Fibroblast of lung (primary cell): ENCODE measurements around the gene HAO1. TPM values are rescaled to one million over a fixed set of nuclear protein-coding genes. Genes with fewer than 3 reads are reported as not detected.

Source experiments
- DNase-seq, 2 donors: peaks; one replicate each; pipeline versions ENCODE4 v3.0.0 to v3.0.0-alpha.2; 2010; ENCODE audit warnings: low read depth in 2 of 2
- H2AFZ ChIP-seq: 2 replicates; pipeline ENCODE4 v1.5.1; 2012; ENCODE audit warnings: low read length, control low read depth, inconsistent platforms
- H3K27ac ChIP-seq: 2 replicates; pipeline ENCODE4 v1.5.1; 2011; ENCODE audit warnings: low read length, control low read depth; ENCODE audit not compliant: insufficient read depth
- H3K27me3 ChIP-seq: 2 replicates; pipeline ENCODE4 v1.5.1; 2011; ENCODE audit warnings: mild to moderate bottlenecking, low read length; ENCODE audit not compliant: control insufficient read depth, insufficient read depth
- H3K36me3 ChIP-seq: 2 replicates; pipeline ENCODE4 v1.5.1; 2011; ENCODE audit warnings: low read length; ENCODE audit not compliant: control insufficient read depth, insufficient read depth
- H3K4me1 ChIP-seq: 2 replicates; pipeline ENCODE4 v1.5.1; 2011; ENCODE audit warnings: low read length; ENCODE audit not compliant: control insufficient read depth, insufficient read depth; ENCODE audit errors: extremely low read depth
- H3K4me2 ChIP-seq: 2 replicates; pipeline ENCODE4 v1.5.1; 2011; ENCODE audit warnings: low read length, control low read depth; ENCODE audit not compliant: insufficient read depth; ENCODE audit errors: extremely low read depth
- H3K4me3 ChIP-seq, 4 experiments: fragments of 200-600 bp in 1 of 4; sonication (generic) in 1 of 4; replicated peaks in 1 of 4; 2 replicates each; pipeline ENCODE4 v1.5.1; 2011 to 2016; ENCODE audit warnings: low read length in 4 of 4, low read depth in 3 of 4, mild to moderate bottlenecking in 3 of 4, control low read depth in 2 of 4, inconsistent platforms in 1 of 4, mixed read lengths in 1 of 4; ENCODE audit not compliant: insufficient read depth in 1 of 4; ENCODE audit errors: control extremely low read depth in 1 of 4
- H3K79me2 ChIP-seq: 2 replicates; pipeline ENCODE4 v1.5.1; 2012; ENCODE audit warnings: mild to moderate bottlenecking, low read length, inconsistent platforms; ENCODE audit not compliant: control insufficient read depth, insufficient read depth
- H3K9ac ChIP-seq: 2 replicates; pipeline ENCODE4 v1.5.1; 2011; ENCODE audit warnings: mild to moderate bottlenecking, low read length, control low read depth; ENCODE audit not compliant: insufficient read depth
- H3K9me3 ChIP-seq: 2 replicates; pipeline ENCODE4 v1.5.1; 2012; ENCODE audit warnings: low read depth, low read length; ENCODE audit not compliant: control insufficient read depth, insufficient read depth
- H4K20me1 ChIP-seq: 2 replicates; pipeline ENCODE4 v1.5.1; 2011; ENCODE audit warnings: low read length; ENCODE audit not compliant: control insufficient read depth, insufficient read depth; ENCODE audit errors: extremely low read depth
- EZH2 ChIP-seq: IDR thresholded peaks from 2 replicates; pipeline ENCODE4 v1.5.1; 2012; ENCODE audit warnings: low read length, control low read depth, mild to moderate bottlenecking; ENCODE audit errors: missing control alignments
- polyA plus RNA-seq, 2 donors: library from polyadenylated mRNA; depleted of rRNA in 1 of 2; stranded (reverse) in 1 of 2; unstranded in 1 of 2; fragments of >200 nt; gene quantifications; 2 replicates each; pipeline ENCODE4 v1.2.1, GENCODE V29; 2011 to 2012; ENCODE audit warnings: missing spikeins in 1 of 2
- total RNA-seq: library from RNA; depleted of rRNA; stranded (reverse); fragments of >200 nt; gene quantifications from 2 replicates; pipeline ENCODE4 v1.2.1, GENCODE V29; 2014
- TF ChIP-seq, protein P1 (sequence below), 2 donors: IDR thresholded peaks in 1 of 2; conservative IDR thresholded peaks in 1 of 2; 1 replicate in 1 of 2; 2 replicates in 1 of 2; pipeline ENCODE4 v1.5.1; 2011 to 2012; ENCODE audit warnings: low read length in 2 of 2, control low read depth in 1 of 2, inconsistent platforms in 1 of 2, low read depth in 1 of 2, mild to moderate bottlenecking in 1 of 2

Gene HAO1
- total and polyA plus RNA-seq, 2 donors (not counting 1 experiment from before 2014, with no cell fraction given): not detected

- Histone ChIP-seq H2AFZ (no peak overlapping the region), H3K4me2 (peak overlapping the region; percentile 6), H4K20me1 (no peaks in the 10 kb centered on the region), H3K27ac (peak overlapping the region; percentile 44), H3K4me3 (no peak overlapping the region), H3K36me3 (no peaks in the 10 kb centered on the region), H3K9me3 (no peaks in the 10 kb centered on the region), H3K79me2 (no peaks in the 10 kb centered on the region), H3K27me3 (no peaks in the 10 kb centered on the region), H3K9ac (no peak overlapping the region), H3K4me1 (peaks cover 5% of the 10 kb centered on the region)
- DNase-seq: peak; percentile 82 to 95
- no peak for TF ChIP-seq EZH2
- TF ChIP-seq, protein P1, sequence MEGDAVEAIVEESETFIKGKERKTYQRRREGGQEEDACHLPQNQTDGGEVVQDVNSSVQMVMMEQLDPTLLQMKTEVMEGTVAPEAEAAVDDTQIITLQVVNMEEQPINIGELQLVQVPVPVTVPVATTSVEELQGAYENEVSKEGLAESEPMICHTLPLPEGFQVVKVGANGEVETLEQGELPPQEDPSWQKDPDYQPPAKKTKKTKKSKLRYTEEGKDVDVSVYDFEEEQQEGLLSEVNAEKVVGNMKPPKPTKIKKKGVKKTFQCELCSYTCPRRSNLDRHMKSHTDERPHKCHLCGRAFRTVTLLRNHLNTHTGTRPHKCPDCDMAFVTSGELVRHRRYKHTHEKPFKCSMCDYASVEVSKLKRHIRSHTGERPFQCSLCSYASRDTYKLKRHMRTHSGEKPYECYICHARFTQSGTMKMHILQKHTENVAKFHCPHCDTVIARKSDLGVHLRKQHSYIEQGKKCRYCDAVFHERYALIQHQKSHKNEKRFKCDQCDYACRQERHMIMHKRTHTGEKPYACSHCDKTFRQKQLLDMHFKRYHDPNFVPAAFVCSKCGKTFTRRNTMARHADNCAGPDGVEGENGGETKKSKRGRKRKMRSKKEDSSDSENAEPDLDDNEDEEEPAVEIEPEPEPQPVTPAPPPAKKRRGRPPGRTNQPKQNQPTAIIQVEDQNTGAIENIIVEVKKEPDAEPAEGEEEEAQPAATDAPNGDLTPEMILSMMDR (conservative IDR thresholded peaks at IDR 0.05 in 1 of 2, IDR thresholded peaks at IDR 0.05 in 1 of 2; ENCODE audit: low read depth in 1 of 2, low read length in 2 of 2): no peak
These were observed 15.6 kb downstream of the HAO1 start for GRCh38 chr20:7924692-7925091.

GRCh38 chr20:7916648-7917047 lies 23.6 kb downstream of the HAO1 start:
- Histone ChIP-seq H3K27ac (no peak overlapping the region), H3K27me3 (no peaks in the 10 kb centered on the region), H3K4me1 (no peaks in the 10 kb centered on the region), H3K79me2 (no peaks in the 10 kb centered on the region), H3K4me3 (no peak overlapping the region), H4K20me1 (no peaks in the 10 kb centered on the region), H3K36me3 (no peaks in the 10 kb centered on the region), H3K4me2 (no peak overlapping the region), H3K9ac (no peak overlapping the region), H3K9me3 (no peaks in the 10 kb centered on the region), H2AFZ (no peak overlapping the region)
- TF ChIP-seq, protein P1 (conservative IDR thresholded peaks at IDR 0.05 in 1 of 2, IDR thresholded peaks at IDR 0.05 in 1 of 2; ENCODE audit: low read depth in 1 of 2, low read length in 2 of 2): no peak
- no peak for TF ChIP-seq EZH2
- DNase-seq: no peak

DNA sequence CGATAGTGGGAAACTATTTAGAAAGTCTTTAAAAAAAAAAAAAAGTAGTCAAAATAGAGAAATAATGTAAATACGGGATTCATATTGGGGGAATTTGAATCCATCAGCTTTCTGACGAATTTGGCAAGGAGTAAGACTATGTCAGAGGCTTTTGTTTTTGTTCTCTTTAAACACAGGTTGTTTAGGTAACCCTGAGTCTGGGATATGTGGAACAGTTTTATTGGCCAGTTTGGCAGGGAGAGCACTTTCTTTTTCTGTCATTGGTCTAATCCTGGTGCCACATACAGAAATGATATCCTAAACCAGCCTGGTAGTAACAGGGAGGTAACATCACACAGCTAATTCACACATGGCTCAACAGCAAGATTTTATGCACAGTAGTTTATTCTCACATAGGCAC lies 27.7 kb downstream of the HAO1 start:
- DNase-seq: no peak
- Histone ChIP-seq H3K4me3 (no peak overlapping the region), H3K9ac (no peak overlapping the region), H3K36me3 (no peaks in the 10 kb centered on the region), H3K9me3 (no peaks in the 10 kb centered on the region), H3K4me1 (no peaks in the 10 kb centered on the region), H3K79me2 (no peaks in the 10 kb centered on the region), H3K4me2 (no peak overlapping the region), H3K27ac (no peak overlapping the region), H3K27me3 (no peaks in the 10 kb centered on the region), H2AFZ (no peak overlapping the region), H4K20me1 (no peaks in the 10 kb centered on the region)
- no peak for TF ChIP-seq EZH2
- TF ChIP-seq, protein P1 (conservative IDR thresholded peaks at IDR 0.05 in 1 of 2, IDR thresholded peaks at IDR 0.05 in 1 of 2; ENCODE audit: low read depth in 1 of 2, low read length in 2 of 2): no peak
